ENCODE measurements around the gene SORCS2. TPM values are rescaled to one million over a fixed set of nuclear protein-coding genes. Genes with fewer than 3 reads are reported as not detected.

SORCS2 gene
- total and polyA plus RNA-seq, 2 of the 13 experiments (the other 11 are each of a cell fraction or from before 2014, with no cell fraction given), result 0.82 to 1.0 TPM

GRCh38 chr4:7243609-7244330 lies 51.4 kb downstream of the SORCS2 start:
- in situ Hi-C loops (cut with HindIII; ENCODE audit: extremely low pct_ligation_motif_present, low pct_unique_long_range_greater_than_20kb) (no loop called here), intact Hi-C loops (cut with micrococcal nuclease; ENCODE audit: unreplicated experiment) (no loop called here)
- DNase-seq (ENCODE audit: low spot score), result no peak
- peaks cover 2% of the 10 kb centered on the region; the same call in 1 of the 2 replicates for H3K9me3 ChIP-seq (ENCODE audit: low read length)
- H3K79me2 ChIP-seq (ENCODE audit: insufficient read depth, low read length), result no peaks in the 10 kb centered on the region
- TF ChIP-seq, protein P1, sequence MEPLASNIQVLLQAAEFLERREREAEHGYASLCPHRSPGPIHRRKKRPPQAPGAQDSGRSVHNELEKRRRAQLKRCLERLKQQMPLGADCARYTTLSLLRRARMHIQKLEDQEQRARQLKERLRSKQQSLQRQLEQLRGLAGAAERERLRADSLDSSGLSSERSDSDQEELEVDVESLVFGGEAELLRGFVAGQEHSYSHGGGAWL (CRISPR knock-in tag; IDR thresholded peaks at IDR 0.05), result no peak
- TF ChIP-seq THAP11 (CRISPR knock-in tag; IDR thresholded peaks at IDR 0.05) (no peak), ZFP36 (IDR thresholded peaks at IDR 0.05; ENCODE audit: borderline replicate concordance, low read depth, low read length, partially characterized antibody) (no peak), ZNF17 (CRISPR knock-in tag; IDR thresholded peaks at IDR 0.05) (no peak), ZNF503 (CRISPR knock-in tag; IDR thresholded peaks at IDR 0.05) (no peak), NCOA2 (CRISPR knock-in tag; IDR thresholded peaks at IDR 0.05) (no peak), E2F5 (CRISPR knock-in tag; conservative IDR thresholded peaks at IDR 0.05) (no peak), ZFP41 (CRISPR knock-in tag; IDR thresholded peaks at IDR 0.05; ENCODE audit: borderline replicate concordance) (no peak), ZMYM2 (CRISPR knock-in tag; IDR thresholded peaks at IDR 0.05) (no peak), ZNF280B (CRISPR knock-in tag; IDR thresholded peaks at IDR 0.05; ENCODE audit: borderline replicate concordance) (no peak), TSC22D2 (CRISPR knock-in tag; IDR thresholded peaks at IDR 0.05; ENCODE audit: borderline replicate concordance) (no peak), ZNF563 (CRISPR knock-in tag; IDR thresholded peaks at IDR 0.05) (no peak), MAF1 (CRISPR knock-in tag; IDR thresholded peaks at IDR 0.05; ENCODE audit: borderline replicate concordance) (no peak), ARNT2 (CRISPR knock-in tag; IDR thresholded peaks at IDR 0.05; ENCODE audit: low read depth) (no peak)
- TF ChIP-seq, protein P2, sequence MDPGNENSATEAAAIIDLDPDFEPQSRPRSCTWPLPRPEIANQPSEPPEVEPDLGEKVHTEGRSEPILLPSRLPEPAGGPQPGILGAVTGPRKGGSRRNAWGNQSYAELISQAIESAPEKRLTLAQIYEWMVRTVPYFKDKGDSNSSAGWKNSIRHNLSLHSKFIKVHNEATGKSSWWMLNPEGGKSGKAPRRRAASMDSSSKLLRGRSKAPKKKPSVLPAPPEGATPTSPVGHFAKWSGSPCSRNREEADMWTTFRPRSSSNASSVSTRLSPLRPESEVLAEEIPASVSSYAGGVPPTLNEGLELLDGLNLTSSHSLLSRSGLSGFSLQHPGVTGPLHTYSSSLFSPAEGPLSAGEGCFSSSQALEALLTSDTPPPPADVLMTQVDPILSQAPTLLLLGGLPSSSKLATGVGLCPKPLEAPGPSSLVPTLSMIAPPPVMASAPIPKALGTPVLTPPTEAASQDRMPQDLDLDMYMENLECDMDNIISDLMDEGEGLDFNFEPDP (CRISPR knock-in tag; conservative IDR thresholded peaks at IDR 0.05), result no peak
- TF ChIP-seq, protein P3, sequence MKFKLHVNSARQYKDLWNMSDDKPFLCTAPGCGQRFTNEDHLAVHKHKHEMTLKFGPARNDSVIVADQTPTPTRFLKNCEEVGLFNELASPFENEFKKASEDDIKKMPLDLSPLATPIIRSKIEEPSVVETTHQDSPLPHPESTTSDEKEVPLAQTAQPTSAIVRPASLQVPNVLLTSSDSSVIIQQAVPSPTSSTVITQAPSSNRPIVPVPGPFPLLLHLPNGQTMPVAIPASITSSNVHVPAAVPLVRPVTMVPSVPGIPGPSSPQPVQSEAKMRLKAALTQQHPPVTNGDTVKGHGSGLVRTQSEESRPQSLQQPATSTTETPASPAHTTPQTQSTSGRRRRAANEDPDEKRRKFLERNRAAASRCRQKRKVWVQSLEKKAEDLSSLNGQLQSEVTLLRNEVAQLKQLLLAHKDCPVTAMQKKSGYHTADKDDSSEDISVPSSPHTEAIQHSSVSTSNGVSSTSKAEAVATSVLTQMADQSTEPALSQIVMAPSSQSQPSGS (CRISPR knock-in tag; IDR thresholded peaks at IDR 0.05), result no peak
- H2AFZ ChIP-seq (ENCODE audit: low read length), result no peak overlapping the region
- H3K27me3 ChIP-seq (ENCODE audit: control insufficient read depth in 1 of 2, insufficient read depth in 2 of 2, low read length in 2 of 2), result peaks cover 13 to 40% of the 10 kb centered on the region in 2 experiments
- FAIRE-seq, result no peak
- no peaks in the 10 kb centered on the region; the same call in 1 of the 2 replicates for H4K20me1 ChIP-seq (ENCODE audit: insufficient read depth, low read length)
- 29% methylated on average over 12 of the region's 21 CpGs for WGBS (ENCODE audit: low lambda C conversion rate)
- no peak overlapping the region for H3K4me3 ChIP-seq (replicated peaks in 1 of 3; ENCODE audit: insufficient read depth in 1 of 3, low read depth in 2 of 3, low read length in 3 of 3)
- ChIA-PET POLR2A (no interaction called here), CTCF (ENCODE audit: low intra/inter-chr PET ratio, low total read pairs) (no interaction called here)
- H3K4me2 ChIP-seq (ENCODE audit: low read depth, low read length), result no peak overlapping the region
- H3K36me3 ChIP-seq (replicated peaks in 1 of 2; ENCODE audit: control insufficient read depth in 1 of 2, insufficient read depth in 2 of 2, low read length in 2 of 2), result no peaks in the 10 kb centered on the region
- BruUV-seq (replicated peaks), result no TSS peak
- no peaks in the 10 kb centered on the region for H3K4me1 ChIP-seq (ENCODE audit: insufficient read depth, low read length)
- no peak overlapping the region for H3K27ac ChIP-seq (ENCODE audit: extremely low read length, insufficient read depth, low read length)
- H3K9ac ChIP-seq (ENCODE audit: insufficient read depth, low read depth, low read length), result no peak overlapping the region
- ATAC-seq, result no peak
